Lower leg skin (tissue), 4 donors: Measurements from ENCODE around the gene PSMA2. TPM values are rescaled to one million over a fixed set of nuclear protein-coding genes. Genes with fewer than 3 reads are reported as not detected.
"Not testable (repeated sequence)": the region's sequence is repeated elsewhere in the genome, so short reads cannot be mapped to it uniquely, and the experiment has no call there.

Source experiments
- DNase-seq, 2 donors: peaks; one replicate each; pipeline ENCODE4 v3.0.0-alpha.2; 2019; ENCODE audit warnings: low spot score in 2 of 2
- H3K4me3 ChIP-seq: fragments of 200-600 bp; sonication (generic); 2 replicates; pipeline ENCODE4 v1.5.1; 2017; ENCODE audit warnings: mild to moderate bottlenecking, low read depth; ENCODE audit not compliant: poor library complexity, severe bottlenecking
- CTCF ChIP-seq, 3 donors: fragments of 450-650 bp; IDR thresholded peaks; one replicate each; pipeline ENCODE4 v1.5.1; 2016; ENCODE audit warnings: antibody characterized with exemption in 3 of 3, mild to moderate bottlenecking in 3 of 3, moderate library complexity in 2 of 3
- POLR2A ChIP-seq, 2 donors: fragments of 450-650 bp; IDR thresholded peaks; one replicate each; pipeline ENCODE4 v1.6.1; 2016 to 2017; ENCODE audit warnings: antibody characterized with exemption in 2 of 2, mild to moderate bottlenecking in 1 of 2, moderate library complexity in 1 of 2
- WGBS, 2 donors: methylation state at CpG; one replicate each; pipeline ENCODE4 v1.1.5; 2018; 5-methylcytosine and 5-hydroxymethylcytosine counted together
- intact Hi-C: fragments of 100-400 bp; cut with DNase I; formaldehyde crosslinking; loops from one replicate; pipeline ENCODE4 v1.15.0; 2023; ENCODE audit warnings: low total_unique reads
- total RNA-seq, 4 donors: library from RNA; depleted of rRNA; stranded (reverse); fragments of >200 nt; gene quantifications; one replicate each; pipeline ENCODE4 v1.1.0, GENCODE V29; 2016

Gene PSMA2
- total RNA-seq, 4 donors from 2014 or later = 28.5 to 59.8 (median 44.3) TPM

DNA sequence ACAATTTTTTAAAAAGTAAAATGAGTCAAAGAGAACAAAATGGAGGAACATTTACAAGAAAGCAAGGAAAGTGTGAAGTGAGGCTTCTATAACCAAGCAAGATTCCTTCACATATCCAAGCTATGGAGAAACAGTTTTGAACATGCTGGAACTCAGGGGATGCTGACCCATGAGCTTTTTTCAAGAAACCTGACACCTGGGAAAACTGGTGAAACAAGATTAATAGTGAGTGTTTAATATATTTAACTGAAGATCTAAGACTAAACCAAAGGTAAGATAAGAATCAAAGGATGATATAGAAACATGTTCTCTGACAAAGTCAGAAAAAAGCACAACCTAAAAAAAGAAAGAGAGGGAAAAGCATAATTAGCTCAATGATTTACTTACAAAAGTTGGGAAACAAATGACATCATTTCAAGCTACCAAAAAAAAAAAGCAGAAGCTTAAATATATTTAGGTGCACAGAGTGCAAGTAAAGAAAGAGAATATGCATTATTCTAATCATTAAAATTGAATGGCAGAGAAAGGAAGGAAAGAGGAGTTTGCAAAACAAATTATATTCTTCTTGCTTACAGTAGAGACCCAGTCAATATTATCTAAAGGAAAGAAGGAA lies 45.0 kb downstream of the PSMA2 start:
- no peak for DNase-seq
- intact Hi-C loops = no loop called here
- H3K4me3 ChIP-seq = no peak overlapping the region
- no peak for TF ChIP-seq POLR2A (IDR thresholded peaks at IDR 0.05)
- TF ChIP-seq CTCF (IDR thresholded peaks at IDR 0.05) = no peak

DNA sequence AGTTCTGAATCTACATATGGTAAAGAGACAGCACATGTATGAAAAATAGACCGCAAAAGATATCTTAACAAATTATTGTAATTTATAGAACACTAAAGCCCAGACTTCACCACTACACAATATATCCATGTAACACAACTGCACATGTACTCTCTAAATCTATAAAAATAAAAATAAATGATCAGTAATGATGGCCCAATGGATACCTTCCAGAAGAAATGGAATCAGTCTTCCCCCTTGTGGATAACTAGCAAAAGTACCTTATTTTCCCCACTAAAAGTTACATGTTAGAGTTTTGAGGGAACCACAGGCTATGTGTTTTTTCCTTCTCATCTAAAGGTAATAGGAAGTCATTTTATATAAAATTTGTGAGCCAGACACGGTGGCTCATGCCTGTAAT lies 45.8 kb downstream of the PSMA2 start:
- intact Hi-C loops = no loop called here
- TF ChIP-seq CTCF (IDR thresholded peaks at IDR 0.05) (no peak), POLR2A (IDR thresholded peaks at IDR 0.05) (no peak)
- 76 to 79% methylated on average over 2 of the region's 2 CpGs for WGBS, 2 donors
- no peak for DNase-seq
- no peak overlapping the region for H3K4me3 ChIP-seq

DNA sequence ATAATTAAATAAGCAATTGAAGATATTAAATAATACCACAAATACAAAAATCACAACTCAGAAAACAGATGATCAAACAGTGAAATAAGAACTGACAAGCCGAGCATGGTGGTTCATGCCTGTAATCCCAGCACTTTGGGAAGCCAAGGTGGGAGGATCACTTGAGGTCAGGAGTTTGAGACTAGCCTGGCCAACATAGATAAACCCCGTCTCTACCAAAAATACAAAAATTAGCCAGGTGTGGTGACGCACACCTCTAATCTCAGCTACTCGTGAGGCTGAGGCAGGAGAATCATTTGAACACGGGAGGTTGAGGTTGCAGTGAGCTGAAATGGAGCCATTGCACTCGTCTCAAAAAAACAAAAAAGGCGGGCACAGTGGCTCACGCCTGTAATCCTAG lies 46.8 kb downstream of the PSMA2 start:
- 94 to 97% methylated on average over 8 of the region's 8 CpGs for whole genome bisulfite sequencing, 2 donors
- H3K4me3 ChIP-seq, intact Hi-C loops, DNase-seq: not testable (repeated sequence)

- intact Hi-C loops = no loop called here
- no peak for DNase-seq
- TF ChIP-seq CTCF (IDR thresholded peaks at IDR 0.05) = no peak
- no peak for TF ChIP-seq POLR2A (IDR thresholded peaks at IDR 0.05)
- WGBS, 2 donors = 95 to 100% methylated on average over 2 to 6 of the region's 6 CpGs
- H3K4me3 ChIP-seq = no peak overlapping the region
These were observed 48.0 kb downstream of the PSMA2 start for GRCh38 chr7:42883950-42884349.

DNA sequence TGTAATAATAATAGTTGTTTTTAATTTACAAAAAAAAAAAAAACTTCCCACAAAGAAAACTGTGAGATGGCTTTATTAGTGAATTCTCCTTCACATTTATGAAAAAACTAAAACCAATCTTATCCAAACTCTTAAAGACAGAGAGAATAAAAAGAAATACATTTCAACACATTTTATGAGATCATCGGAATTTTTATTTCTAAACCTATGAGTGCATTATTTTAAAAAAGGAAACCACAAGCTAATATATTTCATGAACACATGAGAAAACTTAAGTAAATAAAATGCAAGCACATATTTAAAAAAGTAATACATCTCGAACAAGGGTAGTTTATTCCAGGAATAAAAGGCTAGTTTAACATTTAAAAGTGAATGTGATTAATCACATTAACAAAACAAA lies 51.6 kb downstream of the PSMA2 start:
- WGBS, 2 donors = 85 to 93% methylated on average over 2 of the region's 2 CpGs
- H3K4me3 ChIP-seq = no peak overlapping the region
- DNase-seq = no peak
- intact Hi-C loops = no loop called here
- no peak for TF ChIP-seq CTCF (IDR thresholded peaks at IDR 0.05)
- no peak for TF ChIP-seq POLR2A (IDR thresholded peaks at IDR 0.05)

- no peak for DNase-seq
- intact Hi-C loops = no loop called here
- no peak overlapping the region for H3K4me3 ChIP-seq
- TF ChIP-seq CTCF (IDR thresholded peaks at IDR 0.05) = no peak
- no peak for TF ChIP-seq POLR2A (IDR thresholded peaks at IDR 0.05)
- 82 to 84% methylated on average over 2 to 3 of the region's 3 CpGs for WGBS, 2 donors
These were observed 53.7 kb downstream of the PSMA2 start for GRCh38 chr7:42878303-42878702.
